Astrocyte (in vitro differentiated cells and primary cell): Measurements from ENCODE around the gene RAPGEF4.

Source experiments
- CTCF ChIP-seq: IDR thresholded peaks from 2 replicates; pipeline ENCODE4 v1.5.1; 2011; ENCODE audit warnings: low read depth, mild to moderate bottlenecking, inconsistent platforms, low read length, moderate library complexity; ENCODE audit not compliant: insufficient read depth
- EZH2 ChIP-seq: IDR thresholded peaks from 2 replicates; pipeline ENCODE4 v1.6.1; 2012; ENCODE audit warnings: mild to moderate bottlenecking, low read length, inconsistent platforms; ENCODE audit not compliant: insufficient read depth

GRCh38 chr2:172944794-172945509 is 209.3 kb downstream of the RAPGEF4 start:
- TF ChIP-seq EZH2 (no peak), CTCF (no peak)
